Endothelial cell of umbilical vein (primary cell): ENCODE measurements around the gene APPL2.

Source experiments
- EZH2 ChIP-seq: IDR thresholded peaks from 2 replicates; pipeline ENCODE4 v1.6.1; 2012; ENCODE audit warnings: borderline replicate concordance, low read depth, mild to moderate bottlenecking, moderate library complexity, low read length, inconsistent platforms; ENCODE audit not compliant: severe bottlenecking
- FOS ChIP-seq: IDR thresholded peaks from 2 replicates; pipeline ENCODE4 v1.6.1; 2011; ENCODE audit warnings: mild to moderate bottlenecking, low read length, moderate library complexity, borderline replicate concordance; ENCODE audit not compliant: insufficient read depth
- GATA2 ChIP-seq: IDR thresholded peaks from 2 replicates; pipeline ENCODE4 v1.7.0; 2011; ENCODE audit warnings: low read depth, mild to moderate bottlenecking, moderate library complexity, mixed read lengths, low read length; ENCODE audit not compliant: insufficient read length, insufficient read depth
- JUN ChIP-seq: IDR thresholded peaks from 2 replicates; pipeline ENCODE4 v1.6.1; 2011; ENCODE audit warnings: borderline replicate concordance, low read depth; ENCODE audit not compliant: insufficient read length, insufficient read depth
- MYC ChIP-seq: IDR thresholded peaks from one replicate; pipeline ENCODE4 v1.6.1; 2011; ENCODE audit warnings: mild to moderate bottlenecking, low read depth, low read length
- POLR2A ChIP-seq: IDR thresholded peaks from 2 replicates; pipeline ENCODE4 v1.6.1; 2012; ENCODE audit warnings: low read depth, mild to moderate bottlenecking, control low read depth, low read length
- POLR2AphosphoS5 ChIP-seq: IDR thresholded peaks from 2 replicates; pipeline ENCODE4 v1.6.1; 2012; ENCODE audit warnings: low read depth, mild to moderate bottlenecking, control low read depth, low read length, moderate library complexity; ENCODE audit not compliant: insufficient read depth
- TF ChIP-seq, protein P1 (sequence below), 2 donors: IDR thresholded peaks; 1 replicate in 1 of 2; 2 replicates in 1 of 2; pipeline ENCODE4 v1.5.1; 2011; ENCODE audit warnings: low read length in 2 of 2, mild to moderate bottlenecking in 2 of 2, moderate library complexity in 2 of 2, control low read depth in 1 of 2, inconsistent platforms in 1 of 2, low read depth in 1 of 2; ENCODE audit not compliant: insufficient read depth in 1 of 2; ENCODE audit errors: extremely low read depth in 1 of 2
- TF ChIP-seq, protein P2 (sequence below): IDR thresholded peaks from 2 replicates; pipeline ENCODE4 v1.6.1; 2011; ENCODE audit not compliant: insufficient read depth, insufficient read length

DNA sequence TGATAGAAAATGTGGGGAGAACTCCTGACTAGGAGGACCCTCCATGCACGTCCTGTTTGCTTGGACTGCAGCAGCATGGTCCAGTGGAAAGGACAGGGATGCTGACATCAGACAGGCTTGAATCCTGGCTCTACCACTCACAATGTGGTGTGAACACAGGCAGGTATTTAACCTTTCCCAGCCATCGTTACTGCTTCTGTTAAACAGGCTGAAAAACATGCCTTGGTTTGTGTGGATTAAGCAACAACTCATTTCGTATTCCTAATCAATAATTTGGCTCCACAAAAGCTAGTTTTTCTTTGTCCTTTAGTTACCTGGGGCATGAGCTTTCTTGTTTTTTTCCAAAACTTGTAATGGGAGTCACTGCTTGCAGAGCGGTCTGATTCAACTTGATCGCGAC is 41.0 kb downstream of the APPL2 start:
- TF ChIP-seq, protein P1, sequence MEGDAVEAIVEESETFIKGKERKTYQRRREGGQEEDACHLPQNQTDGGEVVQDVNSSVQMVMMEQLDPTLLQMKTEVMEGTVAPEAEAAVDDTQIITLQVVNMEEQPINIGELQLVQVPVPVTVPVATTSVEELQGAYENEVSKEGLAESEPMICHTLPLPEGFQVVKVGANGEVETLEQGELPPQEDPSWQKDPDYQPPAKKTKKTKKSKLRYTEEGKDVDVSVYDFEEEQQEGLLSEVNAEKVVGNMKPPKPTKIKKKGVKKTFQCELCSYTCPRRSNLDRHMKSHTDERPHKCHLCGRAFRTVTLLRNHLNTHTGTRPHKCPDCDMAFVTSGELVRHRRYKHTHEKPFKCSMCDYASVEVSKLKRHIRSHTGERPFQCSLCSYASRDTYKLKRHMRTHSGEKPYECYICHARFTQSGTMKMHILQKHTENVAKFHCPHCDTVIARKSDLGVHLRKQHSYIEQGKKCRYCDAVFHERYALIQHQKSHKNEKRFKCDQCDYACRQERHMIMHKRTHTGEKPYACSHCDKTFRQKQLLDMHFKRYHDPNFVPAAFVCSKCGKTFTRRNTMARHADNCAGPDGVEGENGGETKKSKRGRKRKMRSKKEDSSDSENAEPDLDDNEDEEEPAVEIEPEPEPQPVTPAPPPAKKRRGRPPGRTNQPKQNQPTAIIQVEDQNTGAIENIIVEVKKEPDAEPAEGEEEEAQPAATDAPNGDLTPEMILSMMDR (IDR thresholded peaks at IDR 0.05; ENCODE audit: extremely low read depth in 1 of 2, insufficient read depth in 1 of 2, low read depth in 1 of 2, low read length in 2 of 2), result no peak
- TF ChIP-seq POLR2A (no peak), FOS (no peak), MYC (no peak), EZH2 (no peak), POLR2AphosphoS5 (no peak), JUN (no peak), GATA2 (no peak)
- TF ChIP-seq, protein P2, sequence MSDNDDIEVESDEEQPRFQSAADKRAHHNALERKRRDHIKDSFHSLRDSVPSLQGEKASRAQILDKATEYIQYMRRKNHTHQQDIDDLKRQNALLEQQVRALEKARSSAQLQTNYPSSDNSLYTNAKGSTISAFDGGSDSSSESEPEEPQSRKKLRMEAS, result no peak
